SK-N-MC (cell line): Measurements from ENCODE around the gene CDK6.

Experiments
- EZH2 ChIP-seq: fragments of 200-600 bp; sonication (generic); IDR thresholded peaks from one replicate; pipeline ENCODE4 v1.6.1; 2017; ENCODE audit warnings: antibody characterized with exemption
- POLR2AphosphoS5 ChIP-seq: IDR thresholded peaks from 2 replicates; pipeline ENCODE4 v1.6.1; 2012; ENCODE audit warnings: mild to moderate bottlenecking, low read depth, low read length, borderline replicate concordance

- TF ChIP-seq POLR2AphosphoS5 (no peak), EZH2 (no peak)
These were observed 47.7 kb downstream of the CDK6 start for GRCh38 chr7:92788559-92789183.
